Karpas-422 (cell line): ENCODE results near the gene FAM13A. TPM values are rescaled to one million over a fixed set of nuclear protein-coding genes. Genes with fewer than 3 reads are reported as not detected.
"Not testable (repeated sequence)": the region's sequence is repeated elsewhere in the genome, so short reads cannot be mapped to it uniquely, and the experiment has no call there.

ENCODE experiments used
- DNase-seq: peaks from one replicate; pipeline ENCODE4 v3.0.0-alpha.2; 2015
- H2AFZ ChIP-seq: fragments of 200-600 bp; sonication (generic); 2 replicates; pipeline ENCODE4 v1.6.1; 2014; ENCODE audit warnings: antibody characterized with exemption, low read length, mixed read lengths
- H3K27ac ChIP-seq: fragments of 200-600 bp; sonication (generic); 2 replicates; pipeline ENCODE4 v1.5.1; 2014; ENCODE audit warnings: mild to moderate bottlenecking, low read length, moderate library complexity
- H3K27me3 ChIP-seq: fragments of 200-600 bp; sonication (generic); 2 replicates; pipeline ENCODE4 v1.6.1; 2014; ENCODE audit warnings: low read length, mixed read lengths
- H3K36me3 ChIP-seq: fragments of 200-600 bp; sonication (generic); 2 replicates; pipeline ENCODE4 v1.6.1; 2014; ENCODE audit warnings: low read length, mixed read lengths; ENCODE audit not compliant: insufficient read depth
- H3K4me1 ChIP-seq: fragments of 200-600 bp; sonication (generic); 2 replicates; pipeline ENCODE4 v1.6.1; 2014; ENCODE audit warnings: mild to moderate bottlenecking, low read length, mixed read lengths
- H3K4me2 ChIP-seq: fragments of 200-600 bp; sonication (generic); 2 replicates; pipeline ENCODE4 v1.6.1; 2014; ENCODE audit warnings: low read length, low read depth, mild to moderate bottlenecking; ENCODE audit not compliant: poor library complexity, severe bottlenecking
- H3K4me3 ChIP-seq: fragments of 200-600 bp; sonication (generic); 2 replicates; pipeline ENCODE4 v1.5.1; 2014; ENCODE audit warnings: mild to moderate bottlenecking, antibody characterized with exemption, low read length, mixed read lengths
- H3K79me2 ChIP-seq: fragments of 200-600 bp; sonication (generic); 2 replicates; pipeline ENCODE4 v1.6.1; 2014; ENCODE audit warnings: mild to moderate bottlenecking, low read length, mixed read lengths
- H3K9ac ChIP-seq: fragments of 200-600 bp; sonication (generic); 2 replicates; pipeline ENCODE4 v1.6.0; 2014; ENCODE audit warnings: low read length
- H3K9me2 ChIP-seq: fragments of 200-600 bp; sonication (generic), shearing (Covaris generic); replicated peaks from 2 replicates; pipeline ENCODE4 v1.6.0; 2014; ENCODE audit warnings: mild to moderate bottlenecking, low read length, moderate library complexity; ENCODE audit not compliant: insufficient read depth
- H3K9me3 ChIP-seq: fragments of 300-700, 200-600 bp; sonication (generic); 2 replicates; pipeline ENCODE4 v1.6.1; 2014; ENCODE audit warnings: low read length, mixed read lengths
- H4K20me1 ChIP-seq: fragments of 200-600 bp; sonication (generic); 2 replicates; pipeline ENCODE4 v1.6.1; 2014; ENCODE audit warnings: mild to moderate bottlenecking, antibody characterized with exemption, low read length, low read depth; ENCODE audit not compliant: insufficient read depth
- total RNA-seq: library from RNA; depleted of rRNA; stranded (reverse); fragments of >200 nt; shearing (Covaris generic); gene quantifications from 2 replicates; pipeline ENCODE4 v1.2.3, GENCODE V29; 2014; ENCODE audit warnings: low replicate concordance

Gene FAM13A
- total RNA-seq, 1 experiment from 2014 or later, result 0.30 TPM

DNA sequence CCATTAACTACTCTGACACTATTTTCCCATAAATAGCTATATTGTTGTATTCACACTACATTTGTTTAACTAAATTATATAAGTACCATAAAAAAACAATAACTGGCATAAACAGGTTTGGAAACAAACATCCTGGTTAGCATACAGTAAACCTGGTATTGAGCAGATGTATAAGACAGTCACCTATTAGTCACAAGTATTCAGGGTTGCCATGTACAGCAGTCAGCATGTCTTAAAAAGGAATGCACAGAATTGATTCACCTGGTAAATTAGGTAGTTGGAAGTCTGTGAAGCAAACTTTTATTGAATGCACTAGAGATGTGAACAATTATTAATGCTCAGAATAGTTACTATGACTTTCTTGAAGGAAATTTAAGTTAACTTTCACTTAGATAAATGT lies 137.9 kb downstream of the FAM13A start:
- Histone ChIP-seq H3K9me2 (no peaks in the 10 kb centered on the region), H3K27ac (no peak overlapping the region), H3K4me3 (no peak overlapping the region), H3K79me2 (no peaks in the 10 kb centered on the region), H3K9ac (no peak overlapping the region), H2AFZ (no peak overlapping the region), H3K4me2 (no peak overlapping the region), H3K27me3 (no peaks in the 10 kb centered on the region), H3K4me1 (no peaks in the 10 kb centered on the region), H3K36me3 (no peaks in the 10 kb centered on the region), H4K20me1 (no peaks in the 10 kb centered on the region), H3K9me3 (no peaks in the 10 kb centered on the region)
- no peak for DNase-seq

DNA sequence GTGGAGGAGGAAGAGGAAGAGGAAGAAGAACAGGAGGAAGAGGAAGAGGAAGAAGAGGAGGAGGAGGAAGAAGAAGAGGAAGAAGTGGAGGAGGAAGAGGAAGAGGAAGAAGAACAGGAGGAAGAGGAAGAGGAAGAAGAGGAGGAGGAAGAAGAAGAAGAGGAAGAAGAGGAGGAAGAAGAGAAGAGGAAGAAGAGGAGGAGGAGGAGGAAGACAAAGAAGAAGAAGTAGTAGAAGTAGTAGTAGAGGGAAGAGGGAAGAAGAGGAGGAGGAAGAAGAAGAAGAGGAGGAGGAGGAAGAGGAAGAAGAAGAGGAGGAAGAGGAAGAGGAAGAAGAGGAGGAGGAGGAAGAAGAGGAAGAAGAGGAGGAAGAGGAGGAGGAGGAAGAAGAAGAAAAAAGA lies 143.8 kb downstream of the FAM13A start:
- H3K9ac ChIP-seq, H3K79me2 ChIP-seq, H3K27me3 ChIP-seq, H3K4me3 ChIP-seq, H2AFZ ChIP-seq, H3K27ac ChIP-seq, H3K4me1 ChIP-seq, H3K9me3 ChIP-seq, H3K4me2 ChIP-seq, DNase-seq, H3K9me2 ChIP-seq, H4K20me1 ChIP-seq, H3K36me3 ChIP-seq: not testable (repeated sequence)

DNA sequence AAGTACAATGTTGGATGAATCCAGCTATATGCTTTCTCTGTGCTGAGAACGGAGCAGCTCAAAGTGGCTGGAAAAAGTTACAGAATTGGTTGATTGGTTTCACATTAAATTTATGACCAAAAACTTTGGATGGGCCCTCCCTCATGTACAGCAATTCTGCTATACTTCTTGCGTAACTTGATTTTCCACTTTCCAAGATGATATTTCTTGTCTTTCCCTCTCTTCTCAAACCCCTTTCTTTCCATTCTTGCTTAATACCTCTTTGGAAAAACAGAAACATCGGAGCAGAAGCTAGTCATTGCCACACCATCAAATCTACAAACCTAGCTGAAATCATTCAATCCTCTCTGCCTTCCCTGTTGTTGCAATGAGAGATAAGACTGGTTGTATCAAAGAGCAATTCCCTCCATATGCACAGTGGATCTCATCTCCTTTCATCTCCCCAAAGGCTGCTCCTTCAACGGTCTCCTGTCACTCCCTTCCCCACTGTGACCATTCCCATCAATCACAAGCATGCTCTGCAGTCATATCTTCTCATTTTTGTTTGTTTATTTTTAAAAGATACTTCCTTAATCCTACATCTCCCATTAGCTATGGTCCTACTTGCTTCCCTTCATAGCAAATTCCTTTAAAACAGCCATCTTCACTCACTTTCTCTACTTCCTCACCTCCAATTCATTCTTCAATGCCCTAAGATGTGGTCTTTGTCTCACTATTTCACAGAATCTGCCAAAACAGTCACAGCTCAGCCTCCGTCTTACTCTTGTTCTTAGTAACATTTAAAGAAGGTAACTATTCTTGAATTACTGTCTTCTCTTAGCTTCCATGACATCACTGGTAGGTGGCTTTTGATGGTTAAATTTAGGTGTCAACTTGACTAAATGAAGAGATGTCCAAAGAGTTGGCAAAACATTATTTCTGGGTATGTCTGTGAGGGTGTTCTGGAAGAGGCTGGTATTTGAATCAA lies 145.5 kb downstream of the FAM13A start:
- no peaks in the 10 kb centered on the region for H3K9me2 ChIP-seq
- H3K27ac ChIP-seq, result no peak overlapping the region
- no peak overlapping the region for H2AFZ ChIP-seq
- no peak overlapping the region for H3K4me2 ChIP-seq
- no peaks in the 10 kb centered on the region for H3K4me1 ChIP-seq
- H4K20me1 ChIP-seq, result no peaks in the 10 kb centered on the region
- no peaks in the 10 kb centered on the region for H3K79me2 ChIP-seq
- H3K4me3 ChIP-seq, result no peak overlapping the region
- H3K9me3 ChIP-seq, result no peaks in the 10 kb centered on the region; the same call in 1 of the 2 replicates
- H3K36me3 ChIP-seq, result no peaks in the 10 kb centered on the region
- no peaks in the 10 kb centered on the region for H3K27me3 ChIP-seq
- no peak for DNase-seq
- H3K9ac ChIP-seq, result no peak overlapping the region

DNA sequence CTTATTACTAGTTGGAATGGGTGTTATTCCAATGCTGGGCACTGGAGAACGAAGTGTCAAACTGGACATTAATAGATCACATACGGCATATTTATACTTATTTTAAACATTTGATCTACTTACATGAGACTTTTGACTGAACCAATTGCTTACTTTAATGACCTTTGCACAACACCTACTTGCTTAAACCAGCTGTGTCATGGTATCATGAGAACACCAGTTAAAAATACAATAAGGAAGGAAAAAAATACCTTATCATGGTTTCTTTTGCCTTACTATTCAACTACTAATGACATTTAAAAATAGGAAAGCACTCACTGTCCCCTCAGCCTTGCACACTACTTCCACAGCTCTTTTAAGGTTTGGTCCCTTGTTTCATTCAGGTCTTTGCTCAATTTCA lies 146.9 kb downstream of the FAM13A start:
- H3K36me3 ChIP-seq, result no peaks in the 10 kb centered on the region
- H3K27ac ChIP-seq, result no peak overlapping the region
- no peak overlapping the region for H2AFZ ChIP-seq
- no peak overlapping the region for H3K4me3 ChIP-seq
- H3K9me3 ChIP-seq, result no peaks in the 10 kb centered on the region; the same call in 1 of the 2 replicates
- no peaks in the 10 kb centered on the region for H3K9me2 ChIP-seq
- no peaks in the 10 kb centered on the region for H3K4me1 ChIP-seq
- H3K4me2 ChIP-seq, result no peak overlapping the region
- no peaks in the 10 kb centered on the region for H3K27me3 ChIP-seq
- H4K20me1 ChIP-seq, result no peaks in the 10 kb centered on the region
- H3K79me2 ChIP-seq, result no peaks in the 10 kb centered on the region
- DNase-seq, result no peak
- H3K9ac ChIP-seq, result no peak overlapping the region

DNA sequence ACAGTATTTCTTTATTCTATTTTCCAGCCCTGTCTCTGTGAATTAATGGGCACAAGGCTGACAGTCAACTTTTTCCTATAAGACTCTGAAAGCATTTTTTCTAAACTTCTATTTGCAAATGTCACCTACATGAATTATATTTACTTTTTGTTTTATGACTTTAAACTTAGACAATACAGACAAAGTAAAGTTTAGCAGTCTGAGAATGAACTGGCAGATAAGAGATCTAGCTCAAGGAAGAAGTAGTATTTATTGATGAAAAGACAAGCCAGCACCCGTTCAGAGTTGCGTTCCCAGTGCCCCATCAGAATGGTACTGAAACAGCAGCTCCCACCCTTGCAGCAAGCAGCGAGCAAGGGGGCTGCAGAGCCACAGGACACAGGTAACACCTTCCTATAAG lies 148.5 kb downstream of the FAM13A start:
- Histone ChIP-seq H3K36me3 (no peaks in the 10 kb centered on the region), H2AFZ (no peak overlapping the region), H3K27me3 (no peaks in the 10 kb centered on the region), H3K79me2 (no peaks in the 10 kb centered on the region), H3K9me3 (no peaks in the 10 kb centered on the region; the same call in 1 of the 2 replicates), H3K4me1 (no peaks in the 10 kb centered on the region), H3K27ac (no peak overlapping the region), H3K4me3 (no peak overlapping the region), H3K9ac (no peak overlapping the region), H4K20me1 (no peaks in the 10 kb centered on the region), H3K4me2 (no peak overlapping the region), H3K9me2 (no peaks in the 10 kb centered on the region)
- DNase-seq, result no peak

DNA sequence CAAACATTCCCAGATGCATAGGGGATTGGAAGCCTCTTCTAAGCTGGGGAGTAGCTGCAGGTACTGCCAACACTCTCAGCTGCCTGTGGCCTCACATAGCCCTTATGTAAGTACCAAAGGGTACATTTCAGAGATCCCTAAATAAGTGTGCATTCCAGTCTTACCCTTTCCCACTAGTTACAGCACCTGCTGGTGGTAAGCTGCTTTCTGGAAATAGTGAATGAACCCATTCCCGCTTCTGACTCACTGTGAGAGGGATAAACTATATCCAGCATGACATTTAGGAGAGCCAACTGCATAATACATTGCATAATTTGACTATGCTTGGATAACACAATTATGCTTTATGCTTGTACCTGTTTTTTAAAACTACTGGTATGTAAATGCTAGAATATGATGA lies 149.0 kb downstream of the FAM13A start:
- H3K36me3 ChIP-seq, result no peaks in the 10 kb centered on the region
- H3K4me2 ChIP-seq, result no peak overlapping the region
- no peak overlapping the region for H3K9ac ChIP-seq
- no peaks in the 10 kb centered on the region for H3K79me2 ChIP-seq
- no peaks in the 10 kb centered on the region for H4K20me1 ChIP-seq
- no peak overlapping the region for H2AFZ ChIP-seq
- no peaks in the 10 kb centered on the region for H3K9me3 ChIP-seq
- no peak for DNase-seq
- no peaks in the 10 kb centered on the region for H3K4me1 ChIP-seq
- no peak overlapping the region for H3K27ac ChIP-seq
- no peaks in the 10 kb centered on the region for H3K9me2 ChIP-seq
- no peak overlapping the region for H3K4me3 ChIP-seq
- no peaks in the 10 kb centered on the region for H3K27me3 ChIP-seq

DNA sequence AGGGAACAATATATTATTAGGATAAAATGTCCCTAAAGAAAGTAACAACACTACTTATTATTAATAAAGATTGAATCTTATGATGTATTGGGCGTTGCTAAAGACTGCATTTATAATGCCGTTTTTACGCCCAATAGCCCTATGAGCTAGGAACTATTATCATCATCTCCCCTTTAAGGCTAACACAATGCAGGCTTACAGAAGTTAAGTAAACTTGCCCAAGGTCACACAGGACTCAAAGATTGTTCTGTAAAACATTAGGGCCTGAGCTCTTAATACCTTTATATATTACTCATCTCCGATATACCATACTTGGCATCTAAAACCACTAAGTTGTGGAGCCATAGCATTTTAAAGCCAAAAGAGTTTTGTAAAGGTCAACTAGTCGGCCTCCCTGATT lies 149.5 kb downstream of the FAM13A start:
- Histone ChIP-seq H3K9ac (no peak overlapping the region), H2AFZ (no peak overlapping the region)

DNA sequence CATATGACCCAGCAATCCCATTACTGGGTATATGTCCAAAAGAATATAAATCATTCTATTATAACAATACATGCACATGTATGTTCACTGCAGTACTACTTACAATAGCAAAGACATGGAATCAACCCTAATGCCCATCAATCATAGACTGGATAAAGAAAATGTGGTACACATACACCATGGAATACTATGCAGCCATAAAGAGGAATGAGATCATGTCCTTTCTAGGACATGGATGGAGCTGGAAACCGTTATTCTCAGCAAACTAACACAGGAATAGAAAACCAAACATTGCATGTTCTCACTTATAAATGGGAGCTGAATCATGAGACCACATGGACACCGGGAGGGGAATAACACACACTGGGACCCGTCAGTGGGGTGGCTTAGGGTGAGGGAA lies 152.7 kb downstream of the FAM13A start:
- H3K36me3 ChIP-seq, H3K27me3 ChIP-seq, H4K20me1 ChIP-seq, H3K9ac ChIP-seq, H3K9me3 ChIP-seq, H3K9me2 ChIP-seq, H3K4me2 ChIP-seq, H3K4me1 ChIP-seq, H3K27ac ChIP-seq, H2AFZ ChIP-seq, DNase-seq, H3K79me2 ChIP-seq, H3K4me3 ChIP-seq: not testable (repeated sequence)

More for the DNA sequence above, 149.5 kb downstream of the FAM13A start:
- no peak for DNase-seq
- Histone ChIP-seq H3K79me2 (no peaks in the 10 kb centered on the region), H3K9me3 (no peaks in the 10 kb centered on the region), H3K36me3 (no peaks in the 10 kb centered on the region), H3K4me1 (no peaks in the 10 kb centered on the region), H3K9me2 (no peaks in the 10 kb centered on the region), H3K27me3 (no peaks in the 10 kb centered on the region), H3K4me2 (no peak overlapping the region), H3K27ac (no peak overlapping the region), H4K20me1 (no peaks in the 10 kb centered on the region), H3K4me3 (no peak overlapping the region)
